ENCODE data around the gene KIAA1614.

DNA sequence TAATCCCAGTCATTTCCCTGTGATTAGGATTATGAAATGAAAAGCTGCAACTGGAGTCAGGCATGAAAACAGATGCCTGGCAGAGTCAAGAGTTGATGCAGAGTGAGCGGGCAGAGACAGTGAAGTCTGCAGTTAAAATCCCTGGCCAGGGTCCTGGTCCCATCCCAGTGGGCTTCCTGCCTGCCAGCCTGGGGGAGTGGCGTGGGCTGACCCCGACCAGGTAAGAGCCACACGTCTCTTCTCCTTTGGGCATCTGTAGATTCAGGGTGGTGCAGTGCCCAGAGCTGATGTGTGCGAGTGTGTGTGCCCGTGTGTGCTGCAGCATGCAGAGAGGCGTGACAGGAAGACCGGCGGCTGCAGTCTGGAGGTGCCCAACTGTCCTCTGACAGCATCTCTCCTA is 6.2 kb upstream of the KIAA1614 start:
- TF ChIP-seq YY1 (IDR thresholded peaks at IDR 0.05; ENCODE audit: low read depth): no peak
- TF ChIP-seq, protein P1, sequence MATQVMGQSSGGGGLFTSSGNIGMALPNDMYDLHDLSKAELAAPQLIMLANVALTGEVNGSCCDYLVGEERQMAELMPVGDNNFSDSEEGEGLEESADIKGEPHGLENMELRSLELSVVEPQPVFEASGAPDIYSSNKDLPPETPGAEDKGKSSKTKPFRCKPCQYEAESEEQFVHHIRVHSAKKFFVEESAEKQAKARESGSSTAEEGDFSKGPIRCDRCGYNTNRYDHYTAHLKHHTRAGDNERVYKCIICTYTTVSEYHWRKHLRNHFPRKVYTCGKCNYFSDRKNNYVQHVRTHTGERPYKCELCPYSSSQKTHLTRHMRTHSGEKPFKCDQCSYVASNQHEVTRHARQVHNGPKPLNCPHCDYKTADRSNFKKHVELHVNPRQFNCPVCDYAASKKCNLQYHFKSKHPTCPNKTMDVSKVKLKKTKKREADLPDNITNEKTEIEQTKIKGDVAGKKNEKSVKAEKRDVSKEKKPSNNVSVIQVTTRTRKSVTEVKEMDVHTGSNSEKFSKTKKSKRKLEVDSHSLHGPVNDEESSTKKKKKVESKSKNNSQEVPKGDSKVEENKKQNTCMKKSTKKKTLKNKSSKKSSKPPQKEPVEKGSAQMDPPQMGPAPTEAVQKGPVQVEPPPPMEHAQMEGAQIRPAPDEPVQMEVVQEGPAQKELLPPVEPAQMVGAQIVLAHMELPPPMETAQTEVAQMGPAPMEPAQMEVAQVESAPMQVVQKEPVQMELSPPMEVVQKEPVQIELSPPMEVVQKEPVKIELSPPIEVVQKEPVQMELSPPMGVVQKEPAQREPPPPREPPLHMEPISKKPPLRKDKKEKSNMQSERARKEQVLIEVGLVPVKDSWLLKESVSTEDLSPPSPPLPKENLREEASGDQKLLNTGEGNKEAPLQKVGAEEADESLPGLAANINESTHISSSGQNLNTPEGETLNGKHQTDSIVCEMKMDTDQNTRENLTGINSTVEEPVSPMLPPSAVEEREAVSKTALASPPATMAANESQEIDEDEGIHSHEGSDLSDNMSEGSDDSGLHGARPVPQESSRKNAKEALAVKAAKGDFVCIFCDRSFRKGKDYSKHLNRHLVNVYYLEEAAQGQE (IDR thresholded peaks at IDR 0.05; ENCODE audit: low read depth, low read length): no peak
- no peak for TF ChIP-seq GABPA (IDR thresholded peaks at IDR 0.05; ENCODE audit: low read depth)
- TF ChIP-seq SMC3 (IDR thresholded peaks at IDR 0.05; ENCODE audit: low read depth, low read length): no peak
- TF ChIP-seq, protein P2, sequence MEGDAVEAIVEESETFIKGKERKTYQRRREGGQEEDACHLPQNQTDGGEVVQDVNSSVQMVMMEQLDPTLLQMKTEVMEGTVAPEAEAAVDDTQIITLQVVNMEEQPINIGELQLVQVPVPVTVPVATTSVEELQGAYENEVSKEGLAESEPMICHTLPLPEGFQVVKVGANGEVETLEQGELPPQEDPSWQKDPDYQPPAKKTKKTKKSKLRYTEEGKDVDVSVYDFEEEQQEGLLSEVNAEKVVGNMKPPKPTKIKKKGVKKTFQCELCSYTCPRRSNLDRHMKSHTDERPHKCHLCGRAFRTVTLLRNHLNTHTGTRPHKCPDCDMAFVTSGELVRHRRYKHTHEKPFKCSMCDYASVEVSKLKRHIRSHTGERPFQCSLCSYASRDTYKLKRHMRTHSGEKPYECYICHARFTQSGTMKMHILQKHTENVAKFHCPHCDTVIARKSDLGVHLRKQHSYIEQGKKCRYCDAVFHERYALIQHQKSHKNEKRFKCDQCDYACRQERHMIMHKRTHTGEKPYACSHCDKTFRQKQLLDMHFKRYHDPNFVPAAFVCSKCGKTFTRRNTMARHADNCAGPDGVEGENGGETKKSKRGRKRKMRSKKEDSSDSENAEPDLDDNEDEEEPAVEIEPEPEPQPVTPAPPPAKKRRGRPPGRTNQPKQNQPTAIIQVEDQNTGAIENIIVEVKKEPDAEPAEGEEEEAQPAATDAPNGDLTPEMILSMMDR (IDR thresholded peaks at IDR 0.05): no peak
- TF ChIP-seq RCOR1 (IDR thresholded peaks at IDR 0.05; ENCODE audit: low read length): no peak
- TF ChIP-seq EP300 (IDR thresholded peaks at IDR 0.05; ENCODE audit: borderline replicate concordance in 1 of 2, low read depth in 1 of 2, low read length in 1 of 2): no peak
